NCI-H2107 (cell line): ENCODE results near the gene ARHGAP26.
"Not testable (repeated sequence)": the region's sequence is repeated elsewhere in the genome, so short reads cannot be mapped to it uniquely, and the experiment has no call there.

Experiments
- DNase-seq: peaks from one replicate; lab custom pipeline; 2025; lab: John Stamatoyannopoulos, UW

ARHGAP26 gene

DNA sequence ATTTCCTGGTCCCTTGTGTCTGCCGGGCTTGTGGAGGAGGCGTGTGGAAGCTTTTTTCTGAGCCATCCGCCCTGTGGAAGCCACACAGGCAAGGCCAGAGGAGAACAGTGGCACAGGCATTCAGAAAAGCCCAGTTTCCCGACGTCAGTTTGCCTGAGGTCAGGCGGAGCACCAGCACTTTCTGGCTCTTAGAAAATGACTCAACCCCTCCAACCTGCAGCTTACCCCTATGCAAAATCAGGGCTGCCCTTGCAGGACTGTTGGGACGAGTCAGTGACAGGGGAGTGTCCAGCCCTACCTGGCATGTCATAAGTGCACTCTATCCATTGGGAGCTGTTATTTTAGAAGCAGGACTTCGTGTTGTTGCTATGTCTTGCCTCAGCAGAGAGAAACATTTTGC, 417.3 kb downstream of the ARHGAP26 start:
- DNase-seq, result no peak

DNA sequence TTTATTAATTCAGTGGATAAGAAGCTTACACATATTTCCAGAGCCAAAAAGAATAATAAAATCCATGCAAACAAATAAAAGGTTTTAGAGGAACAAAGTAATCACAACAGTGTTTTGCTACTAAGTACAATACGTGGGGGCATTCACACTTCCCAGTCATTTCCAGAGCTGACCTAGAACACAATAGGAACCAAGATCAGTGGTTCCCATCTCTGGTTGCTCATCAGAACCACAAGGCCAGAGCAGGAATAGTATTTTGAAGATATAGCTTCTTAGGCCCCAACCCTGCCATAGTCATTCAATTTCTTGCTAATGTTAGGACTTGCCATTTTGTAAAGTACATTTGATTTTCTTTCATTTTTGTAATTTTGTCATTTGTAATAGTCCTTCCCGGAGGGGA, 417.9 kb downstream of the ARHGAP26 start:
- DNase-seq, result no peak

DNA sequence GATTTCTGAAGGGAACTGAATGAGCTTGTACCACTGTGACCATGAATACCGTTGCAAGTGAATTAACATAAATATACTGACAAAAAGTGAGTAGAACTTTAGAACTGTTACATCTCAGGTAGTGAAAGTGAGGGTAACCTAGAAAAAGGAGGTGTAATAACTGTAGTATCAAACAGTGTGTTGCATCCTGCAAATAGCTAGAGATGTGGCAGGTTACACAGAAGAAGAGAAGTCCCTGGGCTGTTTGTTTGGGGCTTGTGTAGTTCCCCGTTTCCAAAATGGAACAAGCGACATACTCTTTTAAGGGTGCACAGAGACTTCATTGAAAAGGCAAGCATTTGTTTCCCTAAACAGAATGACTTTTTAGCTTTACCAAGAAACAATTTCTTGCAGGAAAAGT, 418.5 kb downstream of the ARHGAP26 start:
- no peak for DNase-seq

DNA sequence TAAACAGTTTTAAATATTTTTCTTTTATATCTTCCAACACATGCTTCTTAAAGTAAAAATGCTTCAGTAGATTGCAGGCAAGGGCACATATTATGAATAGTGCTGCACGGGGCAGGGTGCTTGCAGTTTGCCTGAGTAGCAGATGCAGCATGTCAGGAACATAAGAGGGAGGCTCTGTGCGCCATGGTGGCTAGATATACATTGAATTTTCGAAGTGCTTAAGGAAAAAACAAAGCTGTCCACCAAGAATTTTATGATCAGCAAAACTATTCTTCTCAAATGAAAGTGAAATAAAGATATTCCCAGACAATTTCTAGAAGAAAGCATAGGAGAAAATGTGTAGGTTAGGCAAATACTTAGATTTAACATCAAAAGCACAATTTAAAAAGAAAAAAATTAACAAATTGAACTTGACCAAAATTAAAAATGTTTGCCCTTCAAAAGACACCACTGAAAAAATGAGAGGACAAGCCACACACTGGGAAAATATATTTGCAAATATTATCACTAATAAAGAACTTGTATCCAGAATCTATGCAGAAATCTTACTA, 420.2 kb downstream of the ARHGAP26 start:
- no peak for DNase-seq

DNA sequence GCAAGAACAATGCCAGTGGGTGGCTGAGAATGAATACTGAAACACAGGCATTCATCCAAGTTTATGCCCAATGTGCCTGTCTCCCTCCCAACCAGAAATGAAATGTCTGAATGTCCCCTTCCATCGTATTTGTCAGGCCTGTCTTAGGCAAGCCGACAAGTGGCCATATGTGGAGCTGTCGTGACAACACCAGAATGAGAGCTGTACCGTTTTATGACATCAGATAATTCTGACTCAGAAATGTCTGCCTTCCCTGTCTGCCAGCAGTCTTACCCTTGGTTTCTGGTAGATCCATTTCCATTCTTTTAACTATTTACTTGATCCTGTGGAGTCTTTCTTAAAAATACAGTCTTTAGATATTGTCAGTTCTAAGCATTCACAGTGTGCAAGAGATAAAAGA, 421.5 kb downstream of the ARHGAP26 start:
- DNase-seq, result no peak

DNA sequence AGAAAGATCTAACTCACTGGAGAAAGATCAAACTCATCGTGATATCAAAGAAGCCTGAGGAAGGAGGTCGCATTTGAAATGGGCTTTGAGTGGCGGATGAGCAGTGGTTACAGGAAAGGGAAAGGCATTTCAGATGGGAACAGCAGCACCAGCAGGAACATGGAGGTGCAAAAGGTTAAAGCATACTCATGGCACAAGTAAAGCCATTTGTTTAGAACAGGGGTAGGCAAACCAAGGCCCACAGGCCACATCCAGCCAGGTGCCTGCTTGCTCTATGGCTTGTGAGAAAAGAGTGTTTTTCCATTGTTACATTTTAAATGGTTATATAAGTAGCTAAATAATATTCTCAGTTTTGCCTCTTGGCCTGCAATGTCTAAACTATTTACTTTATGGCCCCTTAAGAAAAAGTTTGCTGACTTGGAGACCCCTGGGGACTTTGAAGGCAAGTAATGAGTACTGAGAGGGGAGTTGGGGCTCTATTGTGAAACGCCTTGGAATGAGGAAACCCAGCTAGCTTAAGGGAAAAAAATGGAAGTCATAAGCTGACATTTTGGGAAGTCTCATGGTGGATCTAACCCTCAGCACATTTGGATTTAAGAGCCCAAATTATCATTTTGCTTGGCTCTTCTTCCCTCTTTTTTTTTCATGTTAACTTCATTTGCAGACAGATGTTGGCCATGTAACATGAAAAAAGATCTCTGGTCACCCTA, 422.2 kb downstream of the ARHGAP26 start:
- no peak for DNase-seq

DNA sequence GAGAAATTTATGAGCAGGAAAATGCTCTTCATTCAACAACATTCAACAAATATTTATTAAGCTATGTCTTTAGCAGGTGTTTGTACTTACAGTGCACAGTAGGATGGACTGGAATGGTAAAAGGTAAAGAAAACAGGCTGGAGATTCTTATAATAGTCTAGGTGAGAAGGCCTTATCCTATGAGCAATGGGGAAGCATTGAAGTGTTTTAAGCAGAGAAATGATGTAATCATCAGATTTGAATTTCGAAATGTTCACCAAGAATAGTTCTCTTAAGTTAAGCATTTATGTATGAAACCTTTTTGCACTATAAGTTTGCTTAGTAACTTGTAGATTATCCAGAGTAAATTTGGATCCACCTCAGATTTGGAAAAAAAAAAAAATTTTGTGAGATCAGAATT, 424.0 kb downstream of the ARHGAP26 start:
- DNase-seq, result no peak

DNA sequence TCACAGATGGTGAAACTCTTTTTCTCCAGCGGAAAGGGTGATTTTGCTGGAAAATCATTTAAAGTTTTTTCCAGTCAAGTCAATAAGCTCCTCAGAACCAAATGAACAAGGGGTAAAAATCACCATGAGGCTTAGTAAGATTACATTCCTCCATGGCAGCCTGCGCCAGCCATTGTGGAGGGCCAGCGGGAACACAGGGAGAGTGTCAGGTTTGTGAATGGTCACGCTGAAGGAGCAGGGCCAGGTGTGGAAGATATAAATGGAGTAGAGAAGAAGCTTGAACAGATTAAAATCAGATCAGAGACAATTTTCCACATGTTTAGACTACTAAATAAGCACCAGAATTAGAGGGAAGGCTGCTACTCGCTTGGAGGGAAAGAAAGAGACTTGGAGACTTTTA, 424.5 kb downstream of the ARHGAP26 start:
- no peak for DNase-seq

DNA sequence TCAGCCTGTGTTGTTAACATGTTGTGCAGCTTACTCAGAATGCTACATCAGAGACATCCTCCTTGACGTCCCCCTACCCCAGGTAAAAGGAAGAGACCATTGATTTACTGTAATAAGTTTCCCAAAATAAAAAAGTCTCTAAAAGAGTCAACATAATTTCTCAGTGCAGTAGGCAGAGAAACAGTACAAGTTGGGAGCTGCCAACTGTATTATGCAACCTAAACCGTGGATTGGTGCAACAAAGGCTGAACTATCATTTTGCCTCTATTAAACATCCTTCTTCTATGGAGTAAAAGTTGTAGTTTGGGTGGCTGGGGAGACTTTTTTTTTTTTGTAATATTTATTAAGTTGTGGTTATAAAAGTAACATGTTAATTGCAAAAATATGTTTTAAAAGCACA, 425.3 kb downstream of the ARHGAP26 start:
- no peak for DNase-seq

DNA sequence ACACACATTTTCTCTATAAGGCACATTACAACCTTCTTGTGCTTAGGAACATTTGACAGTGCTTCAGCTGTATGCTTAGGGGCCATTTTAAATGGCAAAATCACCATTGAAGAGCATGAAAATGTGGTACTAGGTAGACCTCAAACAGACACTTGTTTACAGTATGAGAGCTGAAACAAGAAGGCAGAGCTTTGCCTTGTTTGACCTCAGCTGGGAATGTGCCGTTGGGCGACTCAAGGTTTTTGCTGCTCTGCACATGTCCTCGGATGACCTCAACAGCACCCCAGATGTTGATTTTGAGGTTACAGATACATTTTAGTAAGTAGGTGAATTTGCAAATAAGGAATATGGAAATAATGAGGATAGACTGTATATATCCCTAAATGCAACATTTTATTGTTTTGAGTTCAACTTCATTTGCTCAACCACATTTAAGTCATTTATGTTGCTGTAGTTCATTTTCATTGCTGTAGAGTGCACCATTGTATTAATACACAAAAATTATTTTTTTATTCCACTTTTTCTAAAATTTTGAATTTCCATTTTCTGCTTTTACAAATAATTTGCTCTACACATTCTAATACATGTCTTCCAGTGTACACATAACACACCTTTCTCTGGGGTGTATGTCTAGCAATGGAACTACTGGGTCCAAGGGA, 426.6 kb downstream of the ARHGAP26 start:
- no peak for DNase-seq

DNA sequence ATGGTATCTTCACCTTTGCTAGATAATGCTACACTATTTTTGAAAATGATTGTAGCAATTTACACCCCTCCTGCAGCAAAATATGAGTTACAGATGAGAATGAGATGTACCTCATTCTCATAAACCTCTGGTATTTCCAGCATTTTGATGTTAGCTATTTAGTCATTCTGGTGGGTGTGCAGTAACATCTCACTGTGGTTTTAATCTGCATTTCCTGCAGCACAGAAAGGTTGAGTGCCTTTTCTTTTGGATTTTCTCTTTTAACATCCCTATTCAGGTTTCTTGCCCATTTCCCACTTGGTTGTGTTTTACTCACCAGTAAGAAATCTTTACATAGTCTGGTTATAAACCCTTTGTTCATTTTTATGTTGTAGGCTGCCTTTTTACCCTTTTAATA, 427.1 kb downstream of the ARHGAP26 start:
- no peak for DNase-seq

DNA sequence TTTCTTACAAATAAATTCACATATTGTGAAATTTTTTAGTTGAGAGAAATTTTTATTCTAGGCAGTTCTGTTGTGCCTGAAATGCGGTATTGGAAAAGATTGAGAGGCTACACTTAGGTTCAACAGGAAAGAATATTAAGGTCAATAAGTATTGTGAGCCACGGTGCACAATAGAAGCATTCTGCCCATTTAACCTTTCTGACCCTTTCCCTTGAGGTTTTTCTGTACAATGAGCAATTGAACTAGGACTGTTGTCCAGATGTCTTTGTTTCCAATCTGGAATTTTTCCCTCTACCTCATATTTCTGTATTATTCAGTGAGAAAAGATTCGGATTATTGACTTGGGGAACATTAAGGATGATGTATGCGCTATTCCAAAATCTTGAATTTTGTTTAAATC, 428.2 kb downstream of the ARHGAP26 start:
- DNase-seq, result no peak

DNA sequence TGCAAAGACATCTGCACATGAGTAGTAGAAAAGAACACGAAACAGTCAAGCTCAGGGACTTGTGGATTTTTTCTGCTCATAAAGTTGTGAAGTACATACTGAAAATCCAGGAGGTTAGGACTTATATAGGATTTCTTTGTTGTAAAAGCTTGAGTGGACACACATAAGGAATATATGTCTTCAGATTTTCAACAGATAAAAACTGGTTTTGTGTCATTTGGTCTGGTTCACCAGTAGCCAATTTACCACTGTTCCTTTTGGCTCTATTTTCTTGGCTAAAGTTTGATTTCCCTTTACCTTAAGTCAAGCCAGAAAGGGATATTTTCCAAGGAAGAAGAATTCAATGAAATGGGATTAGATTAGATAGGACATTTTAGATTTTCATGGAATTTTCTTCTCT, 429.0 kb downstream of the ARHGAP26 start:
- no peak for DNase-seq

DNA sequence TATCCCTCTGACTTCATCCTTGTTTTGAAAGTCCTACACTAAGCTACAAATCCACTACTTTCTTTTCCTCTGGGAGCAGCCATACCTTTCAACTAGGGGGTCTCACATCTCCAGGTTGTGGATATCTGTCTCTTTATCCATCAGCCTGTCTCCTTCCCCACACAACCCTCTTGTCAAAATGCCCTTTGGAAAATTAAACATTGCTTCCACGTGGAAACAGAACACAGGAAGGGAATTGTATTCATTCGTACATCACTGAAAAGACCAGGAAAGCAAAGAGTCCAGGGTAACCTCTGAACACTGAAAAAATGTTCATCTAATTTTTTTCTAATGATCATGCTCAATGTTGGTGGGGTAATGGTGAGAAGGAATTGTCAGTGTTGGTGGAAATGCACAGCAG, 429.7 kb downstream of the ARHGAP26 start:
- DNase-seq, result no peak

DNA sequence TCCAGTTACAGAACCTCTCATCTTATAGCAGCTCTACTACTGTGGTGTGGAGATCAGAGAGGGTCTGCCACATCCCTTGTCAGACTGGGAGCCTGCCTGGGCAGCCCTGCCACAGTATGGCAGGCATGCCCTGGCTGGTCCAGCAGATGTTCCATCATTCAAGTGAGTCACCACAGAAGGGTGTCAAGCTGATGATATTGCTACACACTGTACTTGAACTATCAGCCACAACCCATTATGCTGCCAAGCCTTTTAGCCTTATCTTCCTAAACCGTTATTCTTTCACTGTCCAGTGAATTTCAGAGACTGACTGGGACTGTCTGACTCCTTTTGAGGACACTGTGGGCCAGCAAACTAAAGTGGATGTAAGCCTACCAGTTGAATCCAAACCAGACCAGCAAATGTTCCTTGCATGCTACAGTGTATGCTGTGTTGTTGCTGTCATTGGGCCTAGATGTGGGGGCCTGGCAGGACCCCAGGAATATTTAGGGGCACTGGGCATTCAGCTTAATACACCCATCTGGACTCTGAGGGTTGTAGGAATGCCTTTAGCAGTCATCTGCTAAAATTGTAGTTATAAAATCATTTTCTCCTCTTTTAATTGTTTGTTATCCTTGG, 430.7 kb downstream of the ARHGAP26 start:
- DNase-seq, result no peak

DNA sequence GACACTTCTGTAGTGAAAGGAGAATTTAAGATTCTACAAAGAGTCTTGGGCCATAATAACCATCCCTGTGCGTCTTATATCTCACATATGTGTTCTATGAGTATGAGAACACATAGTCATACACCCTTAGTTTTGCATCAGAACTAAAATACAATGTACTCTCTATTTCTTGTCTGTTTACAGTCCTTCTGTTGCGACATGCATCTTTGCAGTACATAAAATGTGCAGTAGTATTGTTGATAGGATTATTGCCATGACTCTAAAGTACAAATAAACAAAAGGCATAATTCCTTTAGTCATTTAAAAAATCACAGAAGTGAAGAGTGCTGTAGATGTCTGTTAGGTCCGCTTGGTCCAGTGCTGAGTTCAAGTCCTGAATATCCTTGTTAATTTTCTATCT, 431.4 kb downstream of the ARHGAP26 start:
- DNase-seq, result no peak

DNA sequence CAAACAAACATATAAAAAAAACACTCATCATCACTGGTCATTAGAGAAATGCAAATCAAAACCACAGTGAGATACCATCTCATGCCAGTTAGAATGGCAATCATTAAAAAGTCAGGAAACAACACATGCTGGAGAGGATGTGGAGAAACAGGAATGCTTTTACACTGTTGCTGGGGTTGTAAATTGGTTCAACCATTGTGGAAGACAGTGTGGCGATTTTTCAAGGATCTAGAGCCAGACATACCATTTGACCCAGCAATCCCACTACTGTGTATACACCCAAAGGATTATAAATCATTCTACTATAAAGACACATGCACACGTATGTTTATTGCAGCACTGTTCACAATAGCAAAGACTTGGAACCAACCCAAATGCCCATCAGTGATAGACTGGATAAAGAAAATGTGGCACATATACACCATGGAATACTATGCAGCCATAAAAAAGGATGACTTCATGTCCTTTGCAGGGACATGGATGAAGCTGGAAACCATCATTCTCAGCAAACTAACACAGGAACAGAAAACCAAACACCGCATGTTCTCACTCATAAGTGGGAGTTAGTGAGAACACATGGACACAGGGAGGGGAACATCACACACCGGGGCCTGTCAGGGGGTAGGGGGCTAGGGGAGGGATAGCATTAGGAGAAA, 433.3 kb downstream of the ARHGAP26 start:
- not testable (repeated sequence) for DNase-seq

DNA sequence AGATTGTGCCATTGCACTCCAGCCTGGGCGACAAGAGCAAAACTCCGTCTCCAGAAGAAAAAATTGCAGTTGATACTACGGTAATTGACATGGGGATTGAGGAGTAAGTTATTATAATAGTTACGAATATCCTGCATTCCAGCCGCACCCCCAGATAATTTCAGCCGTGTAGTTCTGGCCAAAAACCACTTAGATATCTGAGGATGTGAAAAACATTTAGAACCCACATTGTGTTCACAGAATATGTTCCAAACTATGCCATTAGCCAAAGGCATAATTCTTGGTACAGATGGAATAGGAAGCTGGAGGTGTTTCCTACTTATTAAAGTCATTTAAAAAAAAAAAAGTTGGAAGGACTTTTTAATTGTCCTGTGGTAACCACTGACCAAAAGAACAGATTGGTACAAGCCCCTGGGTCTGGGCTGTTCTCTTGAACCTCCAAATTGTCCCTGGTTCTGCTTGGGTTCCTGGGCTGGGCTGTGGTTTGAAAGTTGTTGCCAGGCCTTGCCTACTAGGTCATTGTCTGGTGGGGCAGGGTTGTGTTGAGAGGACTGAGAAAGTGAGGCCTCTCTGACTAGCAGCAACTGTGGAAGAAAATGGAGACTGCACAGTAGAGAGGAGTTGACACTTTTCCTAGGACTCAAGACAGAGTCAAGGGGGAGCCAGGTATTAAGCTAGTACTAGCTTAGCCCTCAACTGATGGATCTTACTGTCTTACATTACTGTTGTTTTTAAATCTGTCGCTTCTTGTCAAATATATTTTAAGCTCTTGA, 434.5 kb downstream of the ARHGAP26 start:
- no peak for DNase-seq

DNA sequence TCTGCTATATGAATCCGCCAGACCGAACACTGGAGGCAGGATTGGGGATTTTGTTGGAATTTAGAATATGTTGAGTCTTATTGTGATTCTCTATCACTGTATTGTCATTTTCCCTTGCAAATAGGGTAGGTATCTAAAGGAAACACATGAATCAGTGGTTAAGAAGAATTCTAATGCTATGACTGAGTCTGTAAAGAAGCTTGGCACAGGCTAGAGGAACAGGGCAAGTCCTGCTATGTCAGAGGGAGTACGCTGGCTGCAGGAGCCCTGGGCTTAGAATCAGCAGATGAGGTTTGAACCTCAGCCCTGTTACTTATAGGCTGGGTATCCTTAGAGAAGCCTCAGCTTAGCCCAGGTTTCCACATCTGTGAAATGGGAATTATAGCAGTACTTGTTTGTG, 435.2 kb downstream of the ARHGAP26 start:
- no peak for DNase-seq

DNA sequence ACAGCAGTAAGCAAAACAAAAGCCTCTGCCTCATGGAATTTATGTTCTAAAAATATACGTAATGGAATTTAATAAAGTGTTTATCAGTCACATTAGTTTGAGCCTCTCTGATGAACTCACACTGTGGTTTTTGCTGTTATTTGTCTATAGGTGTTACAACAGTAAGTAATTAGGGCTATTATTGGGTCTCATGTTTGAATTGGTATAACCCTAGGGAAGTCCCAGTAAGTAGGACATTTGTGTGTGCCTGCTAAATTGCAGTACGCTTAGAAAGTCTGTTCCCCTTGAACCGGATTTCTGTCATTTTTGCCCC, 435.7 kb downstream of the ARHGAP26 start:
- no peak for DNase-seq

DNA sequence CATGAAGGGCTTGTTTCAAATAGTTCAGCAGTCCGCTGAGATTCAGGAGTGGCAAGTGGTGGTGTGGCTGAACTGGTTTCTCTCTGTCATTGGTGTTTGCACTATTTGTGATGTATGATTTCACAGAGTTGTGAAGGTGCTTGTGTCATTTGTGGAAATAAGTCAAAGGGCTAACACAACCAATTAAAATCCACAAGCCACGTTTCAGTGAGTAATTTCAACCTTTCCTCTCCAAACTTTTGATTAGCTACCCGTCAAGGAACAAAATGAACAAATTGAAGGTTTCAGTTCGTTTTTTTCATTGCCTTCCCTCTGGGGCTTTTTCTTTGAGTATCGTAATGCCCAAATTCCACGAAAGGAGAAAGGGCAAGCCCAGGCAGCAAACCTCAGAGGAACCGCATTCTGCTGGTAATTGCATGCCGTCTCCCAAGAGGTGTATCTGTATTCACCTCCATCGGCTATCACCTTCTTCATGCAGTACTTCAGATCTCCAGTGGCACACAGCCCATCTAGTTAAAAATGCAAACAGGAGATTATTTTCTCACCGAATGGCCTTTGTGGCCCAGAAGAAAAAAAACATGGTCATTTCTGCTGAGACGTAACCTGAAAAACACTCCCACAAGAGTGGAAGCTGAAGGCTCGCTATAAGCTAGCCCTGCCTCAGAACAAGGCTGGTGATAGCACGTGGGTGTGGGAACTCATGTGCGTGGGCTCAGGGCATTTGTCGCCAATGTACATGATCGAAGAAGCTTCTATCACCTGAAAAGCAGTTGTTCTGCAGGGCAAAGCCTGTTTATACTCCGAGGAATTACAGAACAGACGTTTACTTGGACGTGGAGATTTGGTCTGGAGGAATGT, 436.2 kb downstream of the ARHGAP26 start:
- no peak for DNase-seq
